ENCODE measurements around the gene ASB11. TPM values are rescaled to one million over a fixed set of nuclear protein-coding genes. Genes with fewer than 3 reads are reported as not detected.

Gene ASB11
- polyA plus RNA-seq, 1 donor from 2014 or later = not detected

- H3K9me3 ChIP-seq (ENCODE audit: low read length) = no peaks in the 10 kb centered on the region
- H3K9ac ChIP-seq (ENCODE audit: low read length) = no peak overlapping the region
- H3K9me2 ChIP-seq (ENCODE audit: insufficient read depth, low read length) = no peaks in the 10 kb centered on the region
- TF ChIP-seq EP300 (conservative IDR thresholded peaks at IDR 0.05; ENCODE audit: poor library complexity, severe bottlenecking) (no peak), EZH2 (IDR thresholded peaks at IDR 0.05; ENCODE audit: borderline replicate concordance, insufficient read depth, low read length, poor library complexity, severe bottlenecking) (no peak), REST (IDR thresholded peaks at IDR 0.05; ENCODE audit: borderline replicate concordance) (no peak)
- H3F3A ChIP-seq (ENCODE audit: insufficient read depth, low read length, poor library complexity, severe bottlenecking) = no peaks in the 10 kb centered on the region
- no peaks in the 10 kb centered on the region for H3K36me3 ChIP-seq (ENCODE audit: insufficient read depth, low read length)
- no peak overlapping the region for H3K4me3 ChIP-seq (ENCODE audit: low read length)
- no peaks in the 10 kb centered on the region for H3K27me3 ChIP-seq (ENCODE audit: insufficient read depth, low read depth, low read length)
- H3K27ac ChIP-seq (ENCODE audit: low read length) = no peak overlapping the region
- H2AFZ ChIP-seq (ENCODE audit: low read depth, low read length) = no peak overlapping the region
- H3K79me2 ChIP-seq (replicated peaks; ENCODE audit: insufficient read depth, low read length) = no peaks in the 10 kb centered on the region
- H4K20me1 ChIP-seq (ENCODE audit: insufficient read depth) = no peaks in the 10 kb centered on the region
- no peak overlapping the region for H3K4me2 ChIP-seq (ENCODE audit: low read length)
These were observed 13.4 kb upstream of the ASB11 start for GRCh38 chrX:15328821-15329220.

DNA sequence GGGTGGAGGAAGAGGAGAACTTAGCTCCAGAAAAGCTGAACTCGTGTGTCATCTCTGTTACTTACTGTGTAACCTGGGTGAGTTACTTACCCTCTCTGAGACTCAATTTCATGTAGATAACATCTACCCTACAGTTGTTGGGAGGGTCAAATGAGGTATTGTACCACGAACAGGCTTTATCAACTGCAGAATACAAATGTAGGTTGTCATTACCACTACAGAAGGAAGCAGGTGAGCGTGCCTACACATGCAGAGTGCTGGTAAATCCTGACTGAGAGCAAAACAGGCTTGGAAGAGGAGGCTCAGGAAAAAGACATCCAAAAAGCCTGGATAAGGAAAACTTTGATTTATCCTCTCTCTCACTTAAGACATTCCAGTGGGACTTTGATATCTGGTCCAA, 12.7 kb upstream of the ASB11 start:
- Histone ChIP-seq H3K27ac (ENCODE audit: low read length) (no peak overlapping the region), H3K9ac (ENCODE audit: low read length) (no peak overlapping the region), H4K20me1 (ENCODE audit: insufficient read depth) (no peaks in the 10 kb centered on the region), H3K27me3 (ENCODE audit: insufficient read depth, low read depth, low read length) (no peaks in the 10 kb centered on the region), H2AFZ (ENCODE audit: low read depth, low read length) (no peak overlapping the region), H3K9me2 (ENCODE audit: insufficient read depth, low read length) (no peaks in the 10 kb centered on the region), H3F3A (ENCODE audit: insufficient read depth, low read length, poor library complexity, severe bottlenecking) (no peaks in the 10 kb centered on the region), H3K9me3 (ENCODE audit: low read length) (no peaks in the 10 kb centered on the region), H3K4me3 (ENCODE audit: low read length) (no peak overlapping the region), H3K79me2 (replicated peaks; ENCODE audit: insufficient read depth, low read length) (no peaks in the 10 kb centered on the region), H3K4me2 (ENCODE audit: low read length) (no peak overlapping the region), H3K36me3 (ENCODE audit: insufficient read depth, low read length) (no peaks in the 10 kb centered on the region)
- TF ChIP-seq POLR2AphosphoS5 (IDR thresholded peaks at IDR 0.05) (no peak), SMC3 (conservative IDR thresholded peaks at IDR 0.05; ENCODE audit: poor library complexity) (no peak), RAD21 (conservative IDR thresholded peaks at IDR 0.05) (no peak), MXI1 (conservative IDR thresholded peaks at IDR 0.05; ENCODE audit: poor library complexity, severe bottlenecking) (no peak), CTCF (IDR thresholded peaks at IDR 0.05; ENCODE audit: poor library complexity, severe bottlenecking) (no peak), REST (IDR thresholded peaks at IDR 0.05; ENCODE audit: borderline replicate concordance) (no peak), TAF1 (IDR thresholded peaks at IDR 0.05; ENCODE audit: low read depth) (no peak)
